22Rv1 (cell line): Measurements from ENCODE around the gene ADORA1.

Experiments used
- H3K27ac ChIP-seq: fragments of 450-650 bp; 2 replicates; pipeline ENCODE4 v1.5.1; 2017
- ZFX ChIP-seq: fragments of 450-650 bp; IDR thresholded peaks from 2 replicates; pipeline ENCODE4 v1.6.1; 2017; ENCODE audit warnings: antibody characterized with exemption, borderline replicate concordance
- TF ChIP-seq, protein P1 (sequence below): fragments of 450-650 bp; IDR thresholded peaks from 2 replicates; pipeline ENCODE4 v1.5.1; 2017; ENCODE audit warnings: mild to moderate bottlenecking

Gene ADORA1

DNA sequence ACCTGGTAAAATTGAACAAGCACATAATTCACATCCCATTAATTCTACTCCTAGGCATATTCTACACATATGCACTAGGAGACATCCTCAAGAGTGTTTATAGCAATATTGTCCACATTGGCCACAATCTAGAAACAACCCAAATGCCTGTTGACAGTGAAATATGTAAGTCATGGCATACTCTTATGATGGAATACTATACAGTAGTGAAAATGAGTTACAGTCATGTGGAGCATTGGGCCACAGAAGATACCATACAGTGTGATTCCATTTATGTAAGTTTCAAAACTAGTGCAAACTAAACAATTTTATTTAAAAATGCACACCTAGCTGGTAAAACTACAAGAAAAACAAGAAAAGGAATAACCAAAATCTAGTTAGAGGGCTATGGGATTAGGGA, 82.8 kb downstream of the ADORA1 start:
- no peak overlapping the region for H3K27ac ChIP-seq

DNA sequence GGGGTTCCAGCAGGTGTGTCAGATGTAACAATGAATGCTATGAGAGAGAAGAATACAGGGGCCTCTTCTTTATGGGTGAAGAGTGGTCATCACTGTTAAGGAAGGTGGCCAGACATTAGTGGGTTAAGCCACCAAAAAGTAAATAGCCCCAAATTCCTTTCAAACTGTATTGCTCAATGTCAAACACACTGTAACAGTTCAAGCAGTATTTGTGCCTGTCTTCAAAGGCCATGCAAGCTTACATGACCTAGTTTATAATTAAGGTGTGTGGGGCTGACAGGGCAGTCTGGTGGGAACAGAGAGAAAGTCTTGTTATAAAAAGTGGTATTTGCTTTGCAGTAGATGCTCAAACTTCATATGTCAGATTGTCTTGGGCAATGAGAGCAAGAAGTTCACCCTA, 83.5 kb downstream of the ADORA1 start:
- H3K27ac ChIP-seq: no peak overlapping the region
- TF ChIP-seq ZFX: no peak

More for the DNA sequence above, 82.8 kb downstream of the ADORA1 start:
- TF ChIP-seq ZFX: no peak
- TF ChIP-seq, protein P1, sequence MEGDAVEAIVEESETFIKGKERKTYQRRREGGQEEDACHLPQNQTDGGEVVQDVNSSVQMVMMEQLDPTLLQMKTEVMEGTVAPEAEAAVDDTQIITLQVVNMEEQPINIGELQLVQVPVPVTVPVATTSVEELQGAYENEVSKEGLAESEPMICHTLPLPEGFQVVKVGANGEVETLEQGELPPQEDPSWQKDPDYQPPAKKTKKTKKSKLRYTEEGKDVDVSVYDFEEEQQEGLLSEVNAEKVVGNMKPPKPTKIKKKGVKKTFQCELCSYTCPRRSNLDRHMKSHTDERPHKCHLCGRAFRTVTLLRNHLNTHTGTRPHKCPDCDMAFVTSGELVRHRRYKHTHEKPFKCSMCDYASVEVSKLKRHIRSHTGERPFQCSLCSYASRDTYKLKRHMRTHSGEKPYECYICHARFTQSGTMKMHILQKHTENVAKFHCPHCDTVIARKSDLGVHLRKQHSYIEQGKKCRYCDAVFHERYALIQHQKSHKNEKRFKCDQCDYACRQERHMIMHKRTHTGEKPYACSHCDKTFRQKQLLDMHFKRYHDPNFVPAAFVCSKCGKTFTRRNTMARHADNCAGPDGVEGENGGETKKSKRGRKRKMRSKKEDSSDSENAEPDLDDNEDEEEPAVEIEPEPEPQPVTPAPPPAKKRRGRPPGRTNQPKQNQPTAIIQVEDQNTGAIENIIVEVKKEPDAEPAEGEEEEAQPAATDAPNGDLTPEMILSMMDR: no peak

- H3K27ac ChIP-seq: no peak overlapping the region
- no peak for TF ChIP-seq ZFX
- TF ChIP-seq, protein P1: no peak
Measured at GRCh38 chr1:203211812-203212211, 84.3 kb downstream of the ADORA1 start.

DNA sequence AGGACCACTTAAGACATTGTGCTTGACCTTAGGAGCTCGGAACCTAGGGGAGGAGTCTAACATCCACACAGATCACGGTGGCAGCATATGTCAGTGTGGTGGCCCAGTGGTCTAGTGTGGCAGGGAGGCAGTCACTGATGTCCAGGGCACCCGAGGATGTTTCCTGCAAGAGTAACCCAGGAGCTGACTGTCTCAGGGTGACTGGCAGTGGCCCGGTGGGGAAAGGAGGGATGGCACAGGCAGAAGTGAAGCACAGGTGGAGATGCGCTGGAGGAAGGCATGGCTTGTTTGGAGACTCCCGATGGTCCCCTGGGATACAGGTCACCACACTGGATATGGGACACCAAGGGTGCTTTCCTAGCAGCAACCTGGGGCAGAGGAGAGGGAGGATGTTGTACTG, 85.6 kb downstream of the ADORA1 start:
- TF ChIP-seq, protein P1: no peak
- no peak for TF ChIP-seq ZFX
- no peak overlapping the region for H3K27ac ChIP-seq

- H3K27ac ChIP-seq: no peak overlapping the region
- TF ChIP-seq, protein P1: no peak
- no peak for TF ChIP-seq ZFX
Measured at GRCh38 chr1:203214871-203215270, 87.3 kb downstream of the ADORA1 start.

- no peak overlapping the region for H3K27ac ChIP-seq
- TF ChIP-seq, protein P1: no peak
- TF ChIP-seq ZFX: no peak
Measured at GRCh38 chr1:203215573-203215972, 88.0 kb downstream of the ADORA1 start.

- no peak overlapping the region for H3K27ac ChIP-seq
Measured at GRCh38 chr1:203216274-203217138, 89.0 kb downstream of the ADORA1 start.

More at GRCh38 chr1:203216274-203217138, 89.0 kb downstream of the ADORA1 start:
- TF ChIP-seq, protein P1: peak; percentile 89
- no peak for TF ChIP-seq ZFX
